ENCODE data around the gene CLIC1.
A peak's percentile ranks its signal among the peaks of the same experiment; 100 is the strongest.

Gene CLIC1

GRCh38 chr6:31739639-31740396, 3.5 kb upstream of the CLIC1 start, which contains the start of gene MSH5:
MSH5 (plus strand) TSS chr6:31740005; CDS start chr6:31740467, 462 bp downstream.
- no peak for TF ChIP-seq CTCF (IDR thresholded peaks at IDR 0.05)

GRCh38 chr6:31737991-31738979, 2.0 kb upstream of the CLIC1 start:
- TF ChIP-seq CTCF (IDR thresholded peaks at IDR 0.05), result peak; percentile 45; the same call in 1 of the 2 replicates

DNA sequence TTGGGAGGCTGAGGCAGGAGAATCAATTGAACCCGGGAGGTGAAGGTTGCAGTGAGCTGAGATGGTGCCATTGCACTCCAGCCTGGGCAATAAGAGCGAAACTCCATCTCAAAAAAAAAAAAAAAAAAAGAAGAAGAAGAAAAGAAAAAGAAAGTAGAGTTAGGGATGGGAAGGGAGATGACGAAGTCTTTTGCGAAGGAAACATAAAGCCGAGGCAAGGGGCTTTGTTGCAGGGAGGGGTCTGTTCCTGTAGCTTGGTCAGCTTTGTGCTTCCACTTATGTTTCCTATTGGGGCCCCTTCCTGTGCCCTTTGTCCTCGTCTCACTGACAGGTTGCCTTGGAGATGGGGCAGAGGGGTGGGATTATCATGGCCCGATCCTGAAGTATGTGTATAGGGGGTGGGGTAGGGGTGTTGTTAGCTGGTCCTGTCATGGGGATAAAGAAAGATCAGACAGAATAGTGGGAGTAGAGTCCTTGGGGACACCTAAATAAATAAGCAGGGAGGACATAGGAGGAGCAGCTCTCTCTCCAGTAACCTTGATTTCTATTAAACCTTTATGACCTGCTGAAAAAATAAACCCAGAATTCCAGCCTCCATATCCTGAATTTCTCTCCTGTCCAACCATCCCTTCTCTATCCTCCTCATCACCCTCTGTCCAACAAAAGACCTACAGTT, 1.1 kb upstream of the CLIC1 start:
- TF ChIP-seq CTCF (IDR thresholded peaks at IDR 0.05), result no peak

DNA sequence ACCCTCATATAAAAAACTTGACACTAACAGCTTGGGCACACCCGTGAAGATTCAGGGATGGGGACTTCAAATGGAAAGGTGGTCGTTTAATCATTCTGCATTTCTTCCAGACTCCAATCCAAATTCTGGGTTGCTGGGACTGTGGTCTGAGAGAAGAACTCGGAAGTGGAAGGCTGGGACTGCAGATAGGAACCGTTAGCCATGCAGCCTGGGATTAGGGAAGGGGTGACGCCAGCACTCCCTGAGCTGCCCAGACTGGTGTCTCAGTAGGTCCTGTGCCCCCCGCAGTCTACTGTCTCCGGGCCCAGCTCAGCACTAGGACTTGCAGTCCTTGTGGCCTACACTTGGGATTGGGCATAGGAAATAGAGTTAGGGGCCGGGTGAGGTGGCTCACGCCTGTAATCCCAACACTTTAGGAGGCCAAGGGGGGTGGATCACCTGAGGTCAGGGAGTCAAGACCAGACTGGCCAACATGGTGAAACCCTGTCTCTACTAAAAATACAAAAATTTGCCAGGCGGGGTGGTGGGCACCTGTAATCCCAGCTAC, 511 bp upstream of the CLIC1 start:
- no peak for TF ChIP-seq CTCF (IDR thresholded peaks at IDR 0.05)

- TF ChIP-seq CTCF (IDR thresholded peaks at IDR 0.05), result no peak
Observed at GRCh38 chr6:31734821-31735406, 1.4 kb downstream of the CLIC1 start.

- TF ChIP-seq CTCF (IDR thresholded peaks at IDR 0.05), result no peak
Observed at GRCh38 chr6:31734247-31734820, 2.0 kb downstream of the CLIC1 start.

All from LNCAP (cell line).